Endothelial cell of umbilical vein (primary cell): ENCODE results near the gene TUT7. TPM values are rescaled to one million over a fixed set of nuclear protein-coding genes. Genes with fewer than 3 reads are reported as not detected.

Experiments
- BruUV-seq: library from RNA; stranded (reverse); fragments of 400-500 nt; replicated peaks from 2 replicates; lab custom pipeline; 2021; lab: Mats Ljungman, UMichigan
- CTCF ChIA-PET: fragments of 300-600, 350-600 bp; sonication (Branson Sonifier 250); formaldehyde crosslinking; loops from one replicate; lab custom pipeline; 2021; ENCODE audit warnings: antibody characterized with exemption, inconsistent platforms; lab: Charles Lee
- POLR2A ChIA-PET: fragments of 300-600, 350-600 bp; sonication (Branson Sonifier 250); formaldehyde crosslinking; loops from one replicate; lab custom pipeline; 2021; ENCODE audit warnings: antibody characterized with exemption, inconsistent platforms; lab: Charles Lee
- DNase-seq: peaks from one replicate; pipeline ENCODE4 v3.0.0-alpha.2; 2011; ENCODE audit warnings: low read depth, low spot score
- FAIRE-seq: peaks from 2 replicates; lab custom pipeline; 2011; peaks lifted over from hg19 to GRCh38; lab: Jason Lieb, UNC
- H2AFZ ChIP-seq: 2 replicates; pipeline ENCODE4 v1.6.0; 2012; ENCODE audit warnings: low read depth, low read length, control low read depth, inconsistent platforms
- H3K27ac ChIP-seq: 2 replicates; pipeline ENCODE4 v1.5.1; 2011; ENCODE audit warnings: low read depth, mild to moderate bottlenecking, control low read depth, low read length, moderate library complexity; ENCODE audit not compliant: insufficient read depth
- H3K27me3 ChIP-seq, 2 experiments: 2 replicates each; pipeline versions ENCODE4 v1.6.0 to v1.6.1; 2011; ENCODE audit warnings: low read length in 2 of 2, mixed read lengths in 1 of 2; ENCODE audit not compliant: control insufficient read depth in 2 of 2, insufficient read depth in 2 of 2
- H3K36me3 ChIP-seq, 2 experiments: 2 replicates in 1 of 2; 3 replicates in 1 of 2; pipeline ENCODE4 v1.5.1; 2011; ENCODE audit warnings: low read length in 2 of 2, mild to moderate bottlenecking in 1 of 2, moderate library complexity in 1 of 2; ENCODE audit not compliant: control insufficient read depth in 2 of 2, insufficient read depth in 2 of 2; ENCODE audit errors: extremely low read depth in 1 of 2
- H3K4me1 ChIP-seq: 3 replicates; pipeline ENCODE4 v1.5.1; 2011; ENCODE audit warnings: mild to moderate bottlenecking, low read length; ENCODE audit not compliant: control insufficient read depth, insufficient read depth; ENCODE audit errors: extremely low read depth
- H3K4me2 ChIP-seq: 2 replicates; pipeline ENCODE4 v1.6.1; 2011; ENCODE audit warnings: low read length, control low read depth, mixed read lengths; ENCODE audit not compliant: insufficient read depth
- H3K4me3 ChIP-seq, 3 experiments: fragments of 200-600 bp in 1 of 3; sonication (generic), shearing (Covaris generic) in 1 of 3; replicated peaks in 1 of 3; 2 replicates each; pipeline ENCODE4 v1.5.1; 2011 to 2016; ENCODE audit warnings: control low read depth in 3 of 3, low read length in 3 of 3, mild to moderate bottlenecking in 2 of 3, inconsistent platforms in 1 of 3, low read depth in 1 of 3, moderate library complexity in 1 of 3; ENCODE audit not compliant: insufficient read depth in 1 of 3
- H3K79me2 ChIP-seq: 2 replicates; pipeline ENCODE4 v1.6.0; 2012; ENCODE audit warnings: low read length, inconsistent platforms; ENCODE audit not compliant: control insufficient read depth, insufficient read depth
- H3K9ac ChIP-seq: replicated peaks from 2 replicates; pipeline ENCODE3; 2011; ENCODE audit warnings: low read length, control low read depth; ENCODE audit not compliant: insufficient read depth; ENCODE audit errors: extremely low read depth
- H3K9me1 ChIP-seq: replicated peaks from 3 replicates; pipeline ENCODE4 v1.6.0; 2011; ENCODE audit warnings: mild to moderate bottlenecking, low read length; ENCODE audit not compliant: control insufficient read depth, insufficient read depth; ENCODE audit errors: extremely low read depth
- H3K9me3 ChIP-seq: replicated peaks from 2 replicates; pipeline ENCODE4 v1.5.1; 2012; ENCODE audit warnings: low read length, inconsistent platforms; ENCODE audit not compliant: control insufficient read depth, insufficient read depth
- H4K20me1 ChIP-seq: replicated peaks from 2 replicates; pipeline ENCODE3; 2011; ENCODE audit warnings: mild to moderate bottlenecking, low read length; ENCODE audit not compliant: control insufficient read depth, insufficient read depth; ENCODE audit errors: extremely low read depth
- EZH2 ChIP-seq: IDR thresholded peaks from 2 replicates; pipeline ENCODE4 v1.6.1; 2012; ENCODE audit warnings: borderline replicate concordance, low read depth, mild to moderate bottlenecking, moderate library complexity, low read length, inconsistent platforms; ENCODE audit not compliant: severe bottlenecking
- FOS ChIP-seq: IDR thresholded peaks from 2 replicates; pipeline ENCODE4 v1.6.1; 2011; ENCODE audit warnings: mild to moderate bottlenecking, low read length, moderate library complexity, borderline replicate concordance; ENCODE audit not compliant: insufficient read depth
- GATA2 ChIP-seq: IDR thresholded peaks from 2 replicates; pipeline ENCODE4 v1.7.0; 2011; ENCODE audit warnings: low read depth, mild to moderate bottlenecking, moderate library complexity, mixed read lengths, low read length; ENCODE audit not compliant: insufficient read length, insufficient read depth
- JUN ChIP-seq: IDR thresholded peaks from 2 replicates; pipeline ENCODE4 v1.6.1; 2011; ENCODE audit warnings: borderline replicate concordance, low read depth; ENCODE audit not compliant: insufficient read length, insufficient read depth
- MYC ChIP-seq: IDR thresholded peaks from one replicate; pipeline ENCODE4 v1.6.1; 2011; ENCODE audit warnings: mild to moderate bottlenecking, low read depth, low read length
- POLR2A ChIP-seq: IDR thresholded peaks from 2 replicates; pipeline ENCODE4 v1.6.1; 2012; ENCODE audit warnings: low read depth, mild to moderate bottlenecking, control low read depth, low read length
- POLR2AphosphoS5 ChIP-seq: IDR thresholded peaks from 2 replicates; pipeline ENCODE4 v1.6.1; 2012; ENCODE audit warnings: low read depth, mild to moderate bottlenecking, control low read depth, low read length, moderate library complexity; ENCODE audit not compliant: insufficient read depth
- dilution Hi-C: fragments of 300-500 bp; cut with MboI; formaldehyde crosslinking; loops from one replicate; pipeline ENCODE4 v1.15.0; 2019; ENCODE audit warnings: low sequenced_read_pairs; ENCODE audit not compliant: extremely low pct_ligation_motif_present
- intact Hi-C: fragments of 100-400 bp; cut with micrococcal nuclease; formaldehyde crosslinking; loops from one replicate; pipeline ENCODE4 v1.10.0; 2022
- polyA plus RNA-seq, 4 experiments: library from polyadenylated mRNA; depleted of rRNA in 3 of 4; stranded (reverse) in 3 of 4; unstranded in 1 of 4; fragments of >200 nt; gene quantifications; 2 replicates each; pipeline versions ENCODE4 v1.2.1 to v1.2.3, GENCODE V29; 2011 to 2012; ENCODE audit warnings: missing spikeins in 1 of 4
- total RNA-seq: library from RNA; stranded (reverse); gene quantifications from 2 replicates; pipeline ENCODE4 v1.2.3, GENCODE V29; 2021
- TF ChIP-seq, protein P1 (sequence below), 2 donors: IDR thresholded peaks; 1 replicate in 1 of 2; 2 replicates in 1 of 2; pipeline ENCODE4 v1.5.1; 2011; ENCODE audit warnings: low read length in 2 of 2, mild to moderate bottlenecking in 2 of 2, moderate library complexity in 2 of 2, control low read depth in 1 of 2, inconsistent platforms in 1 of 2, low read depth in 1 of 2; ENCODE audit not compliant: insufficient read depth in 1 of 2; ENCODE audit errors: extremely low read depth in 1 of 2
- TF ChIP-seq, protein P2 (sequence below): IDR thresholded peaks from 2 replicates; pipeline ENCODE4 v1.6.1; 2011; ENCODE audit not compliant: insufficient read depth, insufficient read length

The TUT7 gene
- total and polyA plus RNA-seq, 2 donors (not counting 3 experiments of a cell fraction or from before 2014, with no cell fraction given), result 5.1 to 19.0 TPM

DNA sequence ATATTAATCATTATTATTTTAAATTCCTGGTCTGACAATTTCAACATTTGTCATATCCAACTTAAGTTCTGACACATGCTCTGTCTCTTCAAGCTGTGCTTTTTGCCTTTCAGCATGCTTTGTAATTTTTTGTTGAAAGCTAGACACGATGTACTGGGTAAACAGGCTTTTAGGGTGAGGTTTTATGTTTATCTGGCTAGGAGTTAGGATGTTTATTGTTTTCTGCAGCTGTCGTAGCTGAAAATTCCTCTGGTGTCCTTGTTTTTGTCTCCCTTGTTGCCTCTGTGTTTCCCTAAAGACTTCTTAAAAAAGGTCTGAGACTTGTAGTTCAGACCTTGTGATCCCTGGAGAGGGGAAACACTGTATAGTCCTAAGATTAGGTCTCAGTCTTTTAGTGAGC lies 20.6 kb downstream of the TUT7 start:
- Histone ChIP-seq H3K9me3 (no peaks in the 10 kb centered on the region), H3K79me2 (no peaks in the 10 kb centered on the region), H3K9me1 (no peaks in the 10 kb centered on the region), H4K20me1 (no peaks in the 10 kb centered on the region), H3K4me1 (no peaks in the 10 kb centered on the region), H2AFZ (no peak overlapping the region), H3K27me3 (no peaks in the 10 kb centered on the region), H3K4me3 (no peak overlapping the region), H3K9ac (no peak overlapping the region), H3K4me2 (no peak overlapping the region), H3K36me3 (peaks cover 4 to 16% of the 10 kb centered on the region in 2 experiments), H3K27ac (no peak overlapping the region)
- dilution Hi-C loops, result no loop called here
- BruUV-seq, result no TSS peak
- TF ChIP-seq FOS, result no peak
- no peak for TF ChIP-seq GATA2
- no peak for TF ChIP-seq MYC
- TF ChIP-seq, protein P1, sequence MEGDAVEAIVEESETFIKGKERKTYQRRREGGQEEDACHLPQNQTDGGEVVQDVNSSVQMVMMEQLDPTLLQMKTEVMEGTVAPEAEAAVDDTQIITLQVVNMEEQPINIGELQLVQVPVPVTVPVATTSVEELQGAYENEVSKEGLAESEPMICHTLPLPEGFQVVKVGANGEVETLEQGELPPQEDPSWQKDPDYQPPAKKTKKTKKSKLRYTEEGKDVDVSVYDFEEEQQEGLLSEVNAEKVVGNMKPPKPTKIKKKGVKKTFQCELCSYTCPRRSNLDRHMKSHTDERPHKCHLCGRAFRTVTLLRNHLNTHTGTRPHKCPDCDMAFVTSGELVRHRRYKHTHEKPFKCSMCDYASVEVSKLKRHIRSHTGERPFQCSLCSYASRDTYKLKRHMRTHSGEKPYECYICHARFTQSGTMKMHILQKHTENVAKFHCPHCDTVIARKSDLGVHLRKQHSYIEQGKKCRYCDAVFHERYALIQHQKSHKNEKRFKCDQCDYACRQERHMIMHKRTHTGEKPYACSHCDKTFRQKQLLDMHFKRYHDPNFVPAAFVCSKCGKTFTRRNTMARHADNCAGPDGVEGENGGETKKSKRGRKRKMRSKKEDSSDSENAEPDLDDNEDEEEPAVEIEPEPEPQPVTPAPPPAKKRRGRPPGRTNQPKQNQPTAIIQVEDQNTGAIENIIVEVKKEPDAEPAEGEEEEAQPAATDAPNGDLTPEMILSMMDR (IDR thresholded peaks at IDR 0.05; ENCODE audit: extremely low read depth in 1 of 2, insufficient read depth in 1 of 2, low read depth in 1 of 2, low read length in 2 of 2), result no peak
- TF ChIP-seq POLR2A, result no peak
- no peak for TF ChIP-seq POLR2AphosphoS5
- TF ChIP-seq, protein P2, sequence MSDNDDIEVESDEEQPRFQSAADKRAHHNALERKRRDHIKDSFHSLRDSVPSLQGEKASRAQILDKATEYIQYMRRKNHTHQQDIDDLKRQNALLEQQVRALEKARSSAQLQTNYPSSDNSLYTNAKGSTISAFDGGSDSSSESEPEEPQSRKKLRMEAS, result no peak
- TF ChIP-seq JUN, result no peak
- no peak for TF ChIP-seq EZH2
- intact Hi-C loops, result no loop called here
- ChIA-PET POLR2A (no interaction called here), CTCF (no interaction called here)
- FAIRE-seq (no peak), DNase-seq (no peak)
